Left lung (tissue), 10 donors: ENCODE results near the gene CACNG4. TPM values are rescaled to one million over a fixed set of nuclear protein-coding genes. Genes with fewer than 3 reads are reported as not detected.

Experiments used
- ATAC-seq: fragments of 200-7000 bp; cut with Tn5 transposase; one replicate; pipeline ENCODE4 v1.9.1; 2020; ENCODE audit warnings: moderate library complexity
- DNase-seq, 4 donors: peaks; one replicate each; pipeline ENCODE4 v3.0.0-alpha.2; 2013 to 2020
- H3K27ac ChIP-seq, 2 donors: fragments of 200-600 bp; sonication (generic) in 1 of 2; one replicate each; pipeline versions ENCODE4 v1.5.0 to v1.8.0; 2020 to 2021
- H3K27me3 ChIP-seq, 2 donors: fragments of 200-600 bp; sonication (generic) in 1 of 2; one replicate each; pipeline versions ENCODE4 v1.5.0 to v1.8.0; 2020 to 2021
- H3K36me3 ChIP-seq, 2 donors: fragments of 200-600 bp; sonication (generic) in 1 of 2; one replicate each; pipeline versions ENCODE4 v1.5.0 to v1.8.0; 2020 to 2021
- H3K4me1 ChIP-seq, 2 donors: fragments of 200-600 bp; one replicate each; pipeline ENCODE4 v1.8.0; 2021
- H3K4me3 ChIP-seq, 2 donors: fragments of 200-600 bp; sonication (generic) in 1 of 2; one replicate each; pipeline versions ENCODE4 v1.5.0 to v1.8.0; 2020 to 2021; ENCODE audit warnings: mild to moderate bottlenecking in 1 of 2
- H3K9me3 ChIP-seq, 2 donors: fragments of 200-600 bp; sonication (generic) in 1 of 2; one replicate each; pipeline versions ENCODE4 v1.5.0 to v1.8.0; 2020 to 2021
- intact Hi-C, 2 donors: fragments of 100-400 bp; cut with DNase I; formaldehyde crosslinking; loops; one replicate each; pipeline versions ENCODE4 v1.11.2 to v1.14.2; 2022
- polyA plus RNA-seq, 6 donors: library from polyadenylated mRNA; unstranded; fragments of 120-200 nt; gene quantifications; one replicate each; pipeline ENCODE4 v1.2.1, GENCODE V29; 2013; ENCODE audit not compliant: insufficient read length in 6 of 6
- total RNA-seq, 2 donors: library from RNA; stranded (reverse); fragmentation: NEBNext Ultra II Directional; extraction: Animal tissue kit (Norgen Biotek cat#: 25700); gene quantifications; one replicate each; pipeline ENCODE4 v1.2.1, GENCODE V29; 2021
- TF ChIP-seq, protein P1 (sequence below), 2 donors: fragments of 200-600 bp; sonication (generic) in 1 of 2; IDR thresholded peaks; one replicate each; pipeline versions ENCODE4 v1.5.0 to v1.8.0; 2021; ENCODE audit warnings: antibody characterized with exemption in 2 of 2
- donor health status: DM: no; HTN: yes; CAD: no.
- donor health status: DM: no; HTN: no; CAD: no.

Gene CACNG4
- total and polyA plus RNA-seq, 8 donors = 1.5 to 6.0 (median 2.6) TPM

GRCh38 chr17:66954632-66955031, 9.9 kb upstream of the CACNG4 start:
- no peak overlapping the region for H3K27ac ChIP-seq
- H3K27me3 ChIP-seq = peaks cover 0 to 9% of the 10 kb centered on the region in 2 donors
- no peaks in the 10 kb centered on the region for H3K36me3 ChIP-seq
- TF ChIP-seq, protein P1, sequence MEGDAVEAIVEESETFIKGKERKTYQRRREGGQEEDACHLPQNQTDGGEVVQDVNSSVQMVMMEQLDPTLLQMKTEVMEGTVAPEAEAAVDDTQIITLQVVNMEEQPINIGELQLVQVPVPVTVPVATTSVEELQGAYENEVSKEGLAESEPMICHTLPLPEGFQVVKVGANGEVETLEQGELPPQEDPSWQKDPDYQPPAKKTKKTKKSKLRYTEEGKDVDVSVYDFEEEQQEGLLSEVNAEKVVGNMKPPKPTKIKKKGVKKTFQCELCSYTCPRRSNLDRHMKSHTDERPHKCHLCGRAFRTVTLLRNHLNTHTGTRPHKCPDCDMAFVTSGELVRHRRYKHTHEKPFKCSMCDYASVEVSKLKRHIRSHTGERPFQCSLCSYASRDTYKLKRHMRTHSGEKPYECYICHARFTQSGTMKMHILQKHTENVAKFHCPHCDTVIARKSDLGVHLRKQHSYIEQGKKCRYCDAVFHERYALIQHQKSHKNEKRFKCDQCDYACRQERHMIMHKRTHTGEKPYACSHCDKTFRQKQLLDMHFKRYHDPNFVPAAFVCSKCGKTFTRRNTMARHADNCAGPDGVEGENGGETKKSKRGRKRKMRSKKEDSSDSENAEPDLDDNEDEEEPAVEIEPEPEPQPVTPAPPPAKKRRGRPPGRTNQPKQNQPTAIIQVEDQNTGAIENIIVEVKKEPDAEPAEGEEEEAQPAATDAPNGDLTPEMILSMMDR (IDR thresholded peaks at IDR 0.05) = no peak
- H3K4me1 ChIP-seq = no peaks in the 10 kb centered on the region
- H3K9me3 ChIP-seq = no peaks in the 10 kb centered on the region
- intact Hi-C loops = no loop called here
- no peak overlapping the region for H3K4me3 ChIP-seq
- DNase-seq (no peak), ATAC-seq (no peak)

- no peak for ATAC-seq
- peak in 1 of 4 donors; percentile 61 for DNase-seq
- intact Hi-C loops = no loop called here
- Histone ChIP-seq H3K27me3 (peaks cover 0 to 18% of the 10 kb centered on the region in 2 donors), H3K36me3 (no peaks in the 10 kb centered on the region), H3K9me3 (no peaks in the 10 kb centered on the region), H3K27ac (no peak overlapping the region), H3K4me3 (no peak overlapping the region), H3K4me1 (no peaks in the 10 kb centered on the region)
- TF ChIP-seq, protein P1 (IDR thresholded peaks at IDR 0.05) = no peak
Measured at GRCh38 chr17:66955821-66956220, 8.7 kb upstream of the CACNG4 start.

- Histone ChIP-seq H3K27ac (no peak overlapping the region), H3K4me3 (no peak overlapping the region), H3K4me1 (no peaks in the 10 kb centered on the region), H3K27me3 (peaks cover 0 to 28% of the 10 kb centered on the region in 2 donors), H3K36me3 (no peaks in the 10 kb centered on the region), H3K9me3 (no peaks in the 10 kb centered on the region)
- no peak for ATAC-seq
- TF ChIP-seq, protein P1 (IDR thresholded peaks at IDR 0.05) = no peak
- no peak for DNase-seq
- intact Hi-C loops = no loop called here
Measured at GRCh38 chr17:66956941-66957340, 7.6 kb upstream of the CACNG4 start.

DNA sequence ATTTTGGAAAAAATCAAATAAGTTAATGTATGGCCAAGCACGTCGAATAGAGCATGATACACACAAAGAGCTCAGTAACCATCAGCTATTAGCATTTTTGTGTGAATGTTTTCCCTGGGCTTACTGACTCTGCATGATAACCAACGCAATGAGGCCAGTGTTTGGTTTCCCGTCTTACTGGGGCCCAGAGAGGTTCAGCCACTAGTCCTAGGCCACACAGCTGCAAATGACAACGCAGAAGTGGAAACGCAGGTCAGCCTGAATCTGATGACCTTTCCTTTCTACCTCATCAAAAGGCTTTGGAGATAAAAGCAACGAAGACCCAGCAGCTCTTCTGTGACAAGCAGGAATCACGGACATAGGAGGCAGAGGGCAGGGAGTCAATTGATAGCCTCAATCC, 7.2 kb upstream of the CACNG4 start:
- no peaks in the 10 kb centered on the region for H3K9me3 ChIP-seq
- DNase-seq (no peak), ATAC-seq (no peak)
- H3K27me3 ChIP-seq = peaks cover 0 to 32% of the 10 kb centered on the region in 2 donors
- TF ChIP-seq, protein P1 (IDR thresholded peaks at IDR 0.05) = no peak
- no peaks in the 10 kb centered on the region for H3K36me3 ChIP-seq
- H3K4me1 ChIP-seq = no peaks in the 10 kb centered on the region
- intact Hi-C loops = no loop called here
- no peak overlapping the region for H3K4me3 ChIP-seq
- H3K27ac ChIP-seq = no peak overlapping the region

DNA sequence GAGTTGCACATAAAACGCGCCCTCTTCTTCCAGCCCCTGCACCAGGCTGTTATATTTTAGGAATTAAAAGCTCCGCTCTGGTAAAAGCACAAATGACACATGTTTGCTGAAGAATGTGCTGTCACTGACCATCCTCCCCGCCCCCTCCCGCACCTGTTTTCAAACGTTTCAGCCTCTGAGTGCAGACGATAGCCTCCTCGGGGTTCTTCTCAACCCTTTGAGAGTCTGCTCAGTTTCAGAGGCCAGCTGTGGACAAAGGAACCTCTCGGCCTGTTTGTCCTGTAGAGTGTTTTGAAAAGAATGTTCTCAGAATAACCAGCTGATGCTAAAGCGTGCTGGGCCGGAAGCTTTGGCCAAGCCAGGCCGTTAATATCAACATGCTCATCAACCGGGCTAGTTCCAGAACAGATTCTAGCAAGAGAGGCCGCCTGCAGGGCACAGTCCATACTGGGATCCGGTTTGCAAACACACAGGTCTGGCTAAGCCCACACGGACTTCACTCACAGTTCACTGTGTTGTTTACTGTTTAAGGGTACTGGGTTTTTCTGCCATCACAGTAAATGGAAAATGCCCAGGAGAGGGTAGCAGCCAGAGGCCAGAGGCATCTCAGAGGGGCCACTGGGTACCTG, 6.4 kb upstream of the CACNG4 start:
- TF ChIP-seq, protein P1 (IDR thresholded peaks at IDR 0.05) = no peak
- ATAC-seq = no peak
- DNase-seq = peak in 1 of 4 donors; percentile 45
- H3K9me3 ChIP-seq = no peaks in the 10 kb centered on the region
- no peak overlapping the region for H3K27ac ChIP-seq
- H3K4me3 ChIP-seq = no peak overlapping the region
- H3K27me3 ChIP-seq = peaks cover 0 to 40% of the 10 kb centered on the region in 2 donors
- intact Hi-C loops = no loop called here
- no peaks in the 10 kb centered on the region for H3K4me1 ChIP-seq
- no peaks in the 10 kb centered on the region for H3K36me3 ChIP-seq
